Stimulated activated CD8-positive, alpha-beta memory T cell treated with anti-CD3 and anti-CD28 coated beads, Interleukin-15, amount 100 ng/mL, for 4 hours (primary cell): ENCODE data around the gene TFEB.

Experiments
- DNase-seq, 2 donors: peaks; one replicate each; pipeline ENCODE4 v3.0.0-alpha.2; 2020; ENCODE audit warnings: low read depth in 2 of 2

TFEB gene

GRCh38 chr6:41691426-41692079, 43.9 kb downstream of the TFEB start:
- DNase-seq, result no peak

- no peak for DNase-seq
Observed at GRCh38 chr6:41690541-41691330, 44.7 kb downstream of the TFEB start.

- no peak for DNase-seq
Observed at GRCh38 chr6:41689171-41690008, 46.0 kb downstream of the TFEB start.

GRCh38 chr6:41688256-41688965, 47.0 kb downstream of the TFEB start:
- no peak for DNase-seq

GRCh38 chr6:41687501-41688175, 47.8 kb downstream of the TFEB start:
- no peak for DNase-seq

- DNase-seq, result no peak
Observed at GRCh38 chr6:41685641-41686380, 49.6 kb downstream of the TFEB start.

GRCh38 chr6:41684311-41685180, 50.9 kb downstream of the TFEB start:
- no peak for DNase-seq

- peak; percentile 52 to 57 for DNase-seq
Observed at GRCh38 chr6:41683523-41684310, 51.7 kb downstream of the TFEB start.

- no peak for DNase-seq
Observed at GRCh38 chr6:41683273-41683522, 52.2 kb downstream of the TFEB start.

- no peak for DNase-seq
Observed at GRCh38 chr6:41682497-41683272, 52.7 kb downstream of the TFEB start.

- peak; percentile 27 to 40 for DNase-seq
Observed at GRCh38 chr6:41682056-41682477, 53.3 kb downstream of the TFEB start.

GRCh38 chr6:41680182-41680965, 55.0 kb downstream of the TFEB start:
- no peak for DNase-seq

- DNase-seq, result no peak
Observed at GRCh38 chr6:41679696-41680095, 55.7 kb downstream of the TFEB start.

GRCh38 chr6:41678511-41679084, 56.8 kb downstream of the TFEB start:
- no peak for DNase-seq

- DNase-seq, result no peak
Observed at GRCh38 chr6:41677124-41677921, 58.1 kb downstream of the TFEB start.

- DNase-seq, result no peak
Observed at GRCh38 chr6:41676431-41676830, 59.0 kb downstream of the TFEB start.
